ACHN (cell line): Measurements from ENCODE around the gene PCDH9.

ENCODE experiments used
- DNase-seq: peaks from one replicate; pipeline ENCODE4 v3.0.0-alpha.2; 2015
- in situ Hi-C: cut with HindIII; loops from 2 replicates; pipeline ENCODE4 v1.10.0; 2017; ENCODE audit warnings: low sequenced_read_pairs, low pct_ligation_motif_present, low pct_unique_long_range_greater_than_20kb

Gene PCDH9, protein sequence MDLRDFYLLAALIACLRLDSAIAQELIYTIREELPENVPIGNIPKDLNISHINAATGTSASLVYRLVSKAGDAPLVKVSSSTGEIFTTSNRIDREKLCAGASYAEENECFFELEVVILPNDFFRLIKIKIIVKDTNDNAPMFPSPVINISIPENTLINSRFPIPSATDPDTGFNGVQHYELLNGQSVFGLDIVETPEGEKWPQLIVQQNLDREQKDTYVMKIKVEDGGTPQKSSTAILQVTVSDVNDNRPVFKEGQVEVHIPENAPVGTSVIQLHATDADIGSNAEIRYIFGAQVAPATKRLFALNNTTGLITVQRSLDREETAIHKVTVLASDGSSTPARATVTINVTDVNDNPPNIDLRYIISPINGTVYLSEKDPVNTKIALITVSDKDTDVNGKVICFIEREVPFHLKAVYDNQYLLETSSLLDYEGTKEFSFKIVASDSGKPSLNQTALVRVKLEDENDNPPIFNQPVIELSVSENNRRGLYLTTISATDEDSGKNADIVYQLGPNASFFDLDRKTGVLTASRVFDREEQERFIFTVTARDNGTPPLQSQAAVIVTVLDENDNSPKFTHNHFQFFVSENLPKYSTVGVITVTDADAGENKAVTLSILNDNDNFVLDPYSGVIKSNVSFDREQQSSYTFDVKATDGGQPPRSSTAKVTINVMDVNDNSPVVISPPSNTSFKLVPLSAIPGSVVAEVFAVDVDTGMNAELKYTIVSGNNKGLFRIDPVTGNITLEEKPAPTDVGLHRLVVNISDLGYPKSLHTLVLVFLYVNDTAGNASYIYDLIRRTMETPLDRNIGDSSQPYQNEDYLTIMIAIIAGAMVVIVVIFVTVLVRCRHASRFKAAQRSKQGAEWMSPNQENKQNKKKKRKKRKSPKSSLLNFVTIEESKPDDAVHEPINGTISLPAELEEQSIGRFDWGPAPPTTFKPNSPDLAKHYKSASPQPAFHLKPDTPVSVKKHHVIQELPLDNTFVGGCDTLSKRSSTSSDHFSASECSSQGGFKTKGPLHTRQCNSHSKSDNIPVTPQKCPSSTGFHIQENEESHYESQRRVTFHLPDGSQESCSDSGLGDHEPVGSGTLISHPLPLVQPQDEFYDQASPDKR (N-terminal part only)

DNA sequence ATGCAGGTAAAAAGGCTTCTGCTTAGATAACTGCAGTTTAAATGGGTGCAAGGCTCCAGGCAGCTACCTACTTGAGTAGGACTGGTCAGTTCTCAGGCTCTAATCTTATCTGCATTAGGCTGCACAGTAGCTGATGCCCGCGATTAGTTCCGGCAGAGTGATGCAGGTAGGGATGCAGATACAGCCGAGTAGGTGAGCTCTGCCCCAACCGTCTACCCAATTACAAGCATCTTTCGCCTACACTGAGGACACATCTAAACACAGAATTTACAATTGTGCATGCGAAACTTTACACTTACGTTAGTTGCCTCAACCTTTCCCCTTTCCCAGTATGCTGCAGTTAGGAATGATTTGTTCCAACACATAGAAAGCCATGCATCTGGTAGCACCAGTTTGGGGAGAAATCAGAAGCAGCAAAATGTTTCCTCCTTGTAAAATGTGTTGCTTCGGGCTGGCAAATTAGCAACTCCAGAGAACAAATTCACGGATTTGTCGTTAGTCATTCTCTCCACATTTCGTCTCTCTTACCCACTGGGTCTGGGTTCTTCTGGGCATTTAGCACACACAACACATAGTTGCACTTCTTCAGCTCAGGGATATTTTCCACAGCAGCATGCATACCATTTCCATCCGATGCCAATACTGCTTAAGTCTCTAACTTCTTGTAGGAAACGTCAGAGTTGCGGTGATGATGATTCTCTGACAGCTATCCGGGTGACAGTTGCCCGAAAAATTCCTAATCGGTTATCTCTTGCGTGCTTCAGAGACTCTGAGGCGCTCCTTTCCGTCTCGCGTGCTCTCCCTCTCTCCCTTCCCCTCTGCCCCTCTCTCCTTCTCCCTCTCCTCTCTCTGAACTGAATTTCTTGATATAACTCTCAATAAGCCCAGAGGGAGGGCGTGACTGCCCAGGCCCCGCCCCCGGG, at the start of gene PCDH9:
Gene PCDH9, minus strand, starts transcription at position 856 of the 923 bp plus-strand sequence. CDS start 1,896 bp downstream, outside the sequence.
- DNase-seq: peak; percentile 6

DNA sequence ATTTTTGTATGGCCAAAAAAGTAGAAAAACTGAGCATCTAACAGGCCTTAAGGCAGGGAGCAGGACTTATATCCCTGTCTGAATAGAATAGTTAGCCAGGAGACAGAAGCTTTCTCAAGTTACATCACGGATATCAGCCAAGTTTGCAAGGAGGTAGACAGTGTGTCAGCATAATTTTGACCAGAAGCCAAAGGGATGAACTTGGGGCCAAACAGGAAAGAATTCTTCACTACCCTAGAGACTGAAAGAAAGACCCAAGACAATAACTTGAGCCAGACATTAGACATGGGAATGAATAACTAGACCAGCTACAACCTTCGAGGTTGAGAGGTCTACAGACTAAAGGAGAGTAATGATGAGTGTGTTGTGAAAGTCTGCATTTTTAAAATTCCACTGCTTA, 48.1 kb upstream of the PCDH9 start:
- in situ Hi-C loops: no loop called here
- DNase-seq: no peak

More for the DNA sequence above, at the start of gene PCDH9:
- in situ Hi-C loops: no loop called here

DNA sequence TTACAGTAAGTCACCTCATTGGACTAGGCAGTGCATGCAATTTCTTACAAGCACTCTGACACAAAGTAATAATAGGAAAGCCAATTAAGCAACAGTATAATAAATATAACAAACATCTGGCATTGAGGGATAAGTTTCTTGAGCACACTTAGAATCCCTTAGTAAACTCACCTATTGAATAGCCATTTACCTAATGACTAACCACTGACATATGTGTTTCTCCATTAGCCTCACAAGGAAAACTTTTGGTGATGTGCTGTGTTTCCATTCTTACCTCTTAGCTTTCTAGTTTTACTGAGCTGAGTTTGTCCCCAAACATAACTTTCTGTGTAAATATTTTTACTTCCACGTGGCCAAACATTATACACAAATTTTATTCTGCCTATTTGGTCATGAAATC, 47.4 kb upstream of the PCDH9 start:
- DNase-seq: no peak
- in situ Hi-C loops: no loop called here

DNA sequence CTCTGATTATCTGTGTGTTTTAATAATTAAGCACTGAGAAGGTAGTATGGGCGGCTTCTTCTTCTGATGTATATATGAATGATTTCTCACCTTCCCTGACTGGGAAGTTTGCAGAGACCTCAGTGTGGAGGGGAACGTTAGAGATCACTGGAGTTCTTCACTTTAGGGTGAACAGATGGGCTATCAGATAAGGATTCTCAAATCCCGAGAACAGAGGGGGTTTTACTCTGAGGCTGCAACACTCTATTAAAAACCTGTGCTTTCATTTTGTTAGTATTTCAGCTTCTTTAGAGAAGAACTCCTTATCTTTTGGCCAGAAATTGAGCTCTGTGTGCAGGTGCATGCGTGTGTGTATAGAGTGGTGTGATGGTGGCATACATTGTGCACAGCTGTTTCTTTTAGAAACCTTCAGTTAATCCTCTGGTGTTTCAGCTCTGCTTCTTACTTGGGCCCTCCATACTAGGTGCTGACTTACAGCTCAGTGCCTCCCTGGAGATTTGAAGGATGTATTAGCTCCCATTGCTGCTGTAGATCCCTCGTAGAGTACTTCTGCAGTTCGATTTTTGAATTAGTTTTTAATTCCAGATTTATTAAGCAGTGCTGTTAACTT, 45.3 kb upstream of the PCDH9 start:
- DNase-seq: no peak
- in situ Hi-C loops: no loop called here

DNA sequence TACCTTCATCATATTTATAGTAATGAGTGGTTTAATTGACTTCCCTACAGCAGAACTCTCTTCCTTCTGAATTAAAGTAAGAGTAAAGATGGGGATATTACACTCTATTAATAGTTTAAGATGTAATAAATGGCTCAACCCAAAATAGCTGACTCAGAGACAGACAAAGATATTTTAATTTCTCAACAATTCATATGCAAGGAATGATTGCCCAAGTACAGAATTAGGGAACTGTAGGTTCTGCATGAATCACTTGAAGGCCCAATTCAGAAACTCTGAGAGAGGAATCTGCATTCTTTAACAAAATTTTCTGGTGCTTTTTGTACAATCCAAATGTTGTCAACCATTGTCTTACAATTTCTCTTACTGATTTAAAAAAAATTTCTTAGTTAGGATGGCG, 42.9 kb upstream of the PCDH9 start:
- no peak for DNase-seq
- in situ Hi-C loops: no loop called here

DNA sequence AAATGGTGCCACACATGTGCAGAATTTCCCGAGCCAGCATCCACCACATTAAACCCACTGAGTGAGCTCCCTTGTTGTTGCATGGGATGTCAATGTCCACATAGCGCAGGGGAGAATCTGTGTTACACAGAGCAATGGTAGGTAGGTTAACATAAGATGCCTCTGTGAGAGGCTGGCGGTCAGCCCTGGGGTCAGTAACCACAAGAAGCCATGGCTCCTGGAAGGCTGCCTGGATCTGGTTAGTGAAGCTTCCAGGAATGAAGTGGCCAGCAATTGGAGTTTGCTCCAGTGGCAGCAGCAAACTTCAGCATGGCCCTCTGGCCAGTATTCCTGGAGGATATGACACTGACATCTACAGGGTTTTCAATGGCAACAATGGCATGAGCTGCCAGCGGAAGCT, 37.0 kb upstream of the PCDH9 start:
- in situ Hi-C loops: no loop called here

DNA sequence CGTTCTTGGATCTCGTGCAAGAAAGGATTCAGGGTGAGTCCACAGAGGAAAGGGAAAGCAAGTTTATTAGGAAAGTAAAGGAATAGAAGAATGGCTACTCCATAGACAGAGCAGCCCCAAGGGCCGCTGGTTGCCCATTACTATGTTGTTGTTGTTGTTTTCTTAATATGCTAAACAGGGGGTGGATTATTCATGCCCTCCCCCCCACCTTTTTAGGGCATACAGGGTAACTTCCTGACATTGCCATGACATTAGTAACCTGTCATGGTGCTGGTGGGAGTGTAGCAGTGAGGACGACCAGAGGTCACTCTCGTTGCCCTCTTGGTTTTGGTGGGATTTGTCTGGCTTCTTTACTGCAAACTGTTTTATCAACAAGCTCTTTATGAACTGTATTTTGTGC, 29.1 kb upstream of the PCDH9 start:
- no peak for DNase-seq
- in situ Hi-C loops: no loop called here

More for the DNA sequence above, 37.0 kb upstream of the PCDH9 start:
- DNase-seq: no peak

DNA sequence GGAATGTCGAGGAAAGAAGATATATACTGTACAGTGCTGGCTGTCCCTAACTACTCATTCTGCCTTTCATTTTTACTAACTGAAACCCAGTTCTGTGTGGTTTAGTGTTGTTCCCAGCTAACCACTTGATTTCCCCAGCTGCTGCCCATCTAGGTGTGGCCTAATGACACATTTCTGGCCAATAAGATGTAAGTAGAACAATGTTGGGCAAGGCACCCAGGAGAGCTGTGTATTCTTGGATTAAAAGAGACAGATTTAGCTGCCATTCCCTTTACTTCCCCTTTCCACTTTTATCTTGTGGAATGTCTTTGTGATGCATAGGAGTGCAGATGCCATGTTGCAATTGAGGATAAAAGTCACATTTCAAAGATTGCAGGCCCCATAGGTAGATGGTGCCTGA, 28.3 kb upstream of the PCDH9 start:
- no peak for DNase-seq
- in situ Hi-C loops: no loop called here

DNA sequence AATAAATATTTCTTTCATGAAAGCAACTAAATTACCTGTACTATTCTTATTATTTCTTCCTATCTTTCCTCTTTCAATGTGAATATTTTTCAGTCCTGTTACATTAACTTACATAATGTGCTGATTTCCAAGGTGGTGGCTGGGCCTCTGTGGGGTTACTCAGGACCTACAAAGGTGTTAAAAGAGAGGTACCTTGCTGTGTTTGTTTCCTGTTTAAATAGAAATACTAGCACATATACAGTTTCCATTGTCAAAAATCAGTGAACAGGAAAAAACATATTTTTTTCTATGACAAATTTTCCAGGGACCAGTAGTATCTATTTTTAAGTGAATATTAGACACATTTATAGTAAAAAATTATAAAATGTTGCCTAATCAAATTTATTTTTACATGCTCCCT, 8.7 kb upstream of the PCDH9 start:
- in situ Hi-C loops: no loop called here
- no peak for DNase-seq

DNA sequence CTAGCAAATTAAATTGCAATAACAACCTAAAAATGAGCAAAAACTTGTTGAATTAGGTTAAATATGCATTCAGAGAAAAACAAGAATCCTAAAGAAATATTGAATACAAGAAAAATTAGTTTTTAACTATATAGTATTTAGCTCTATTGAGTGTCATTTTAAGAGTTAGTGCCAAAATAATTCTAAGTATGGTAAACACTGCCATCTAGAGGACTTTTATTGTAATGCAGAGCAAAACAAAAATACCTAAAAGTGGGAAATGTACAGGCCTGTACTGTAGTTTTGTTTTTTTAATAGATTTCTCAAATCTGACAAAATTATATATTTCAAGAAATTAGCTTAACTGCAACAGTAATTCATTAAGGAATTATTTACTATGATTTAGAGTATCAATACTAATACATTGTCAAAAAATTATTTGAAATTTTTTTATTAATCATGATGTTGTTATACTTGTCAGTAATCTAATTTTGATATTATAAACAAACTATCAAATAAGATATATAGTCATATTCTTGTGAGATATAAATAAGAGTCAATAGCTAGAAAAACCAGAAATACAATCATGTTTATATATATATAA, 8.2 kb upstream of the PCDH9 start:
- peak; percentile 45 for DNase-seq
- in situ Hi-C loops: no loop called here

DNA sequence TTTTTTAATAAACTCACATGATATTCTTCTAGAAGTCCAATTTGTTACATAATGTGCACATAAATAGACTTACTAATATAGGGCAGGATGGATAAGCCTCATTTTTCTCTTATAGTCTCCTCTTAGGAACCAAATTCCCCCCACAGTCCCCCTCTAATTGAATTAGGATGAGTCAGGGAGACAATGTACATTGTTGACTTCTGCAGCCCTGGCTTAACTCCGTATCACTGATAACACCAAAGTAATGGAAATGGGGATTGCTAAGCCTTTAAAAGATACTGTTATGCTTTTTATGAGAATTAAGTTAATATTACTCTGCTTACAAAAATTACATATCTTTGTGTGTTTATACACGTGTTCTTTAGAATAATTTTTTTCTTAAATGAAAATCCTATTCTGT, 5.1 kb upstream of the PCDH9 start:
- no peak for DNase-seq
- in situ Hi-C loops: no loop called here

DNA sequence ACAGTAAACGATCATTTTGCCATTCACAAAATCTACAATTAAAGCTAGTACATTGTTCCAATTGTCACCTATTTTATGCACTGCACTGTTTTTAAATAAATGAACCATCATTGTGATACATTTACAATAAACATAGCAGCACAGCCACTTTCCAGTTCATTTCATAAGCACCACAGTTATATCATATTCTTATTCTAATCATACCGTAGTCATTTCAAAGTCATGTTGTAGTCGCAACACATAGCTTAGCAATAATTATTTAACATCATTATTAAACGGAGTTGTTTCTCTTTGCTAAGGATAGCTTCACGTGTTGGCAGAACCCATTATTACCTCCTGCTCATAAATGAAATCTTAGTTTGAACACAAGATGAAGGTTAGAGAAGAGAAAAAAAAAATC, 2.2 kb upstream of the PCDH9 start:
- in situ Hi-C loops: no loop called here
- DNase-seq: no peak

DNA sequence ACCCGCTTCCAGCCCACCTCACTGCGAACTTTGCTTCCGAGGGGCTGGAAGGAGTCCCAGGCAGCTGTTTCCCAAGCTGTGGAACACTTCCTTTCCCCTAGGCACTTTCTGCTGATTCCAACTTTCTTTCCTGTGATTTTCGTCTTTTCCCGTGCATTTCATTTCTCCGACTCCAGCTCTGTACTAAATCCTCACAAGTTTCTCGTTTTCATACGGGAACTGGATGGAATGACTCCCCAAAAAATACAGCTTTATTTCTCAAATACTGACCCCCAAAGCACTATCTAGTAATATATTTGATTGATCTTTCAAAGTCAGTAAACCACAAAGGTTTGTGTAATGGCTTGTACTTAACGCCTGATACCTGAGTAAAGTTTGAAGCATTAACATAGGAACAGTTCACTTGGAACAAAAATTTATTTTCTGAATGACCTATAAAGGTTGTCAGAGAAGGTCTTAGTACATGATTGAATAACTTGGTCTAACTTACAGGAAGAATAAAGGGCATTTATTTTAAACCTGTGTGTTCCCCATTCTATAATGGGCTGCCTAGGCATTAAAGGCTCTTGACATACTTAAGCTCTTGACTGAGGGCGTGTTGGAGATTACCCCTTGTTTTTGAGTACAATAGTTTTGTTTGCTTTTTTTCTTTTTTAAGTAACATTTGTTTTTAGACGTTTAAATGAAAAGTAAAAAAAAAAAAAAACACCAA, 1.3 kb upstream of the PCDH9 start:
- in situ Hi-C loops: no loop called here
- peak; percentile 6 for DNase-seq

DNA sequence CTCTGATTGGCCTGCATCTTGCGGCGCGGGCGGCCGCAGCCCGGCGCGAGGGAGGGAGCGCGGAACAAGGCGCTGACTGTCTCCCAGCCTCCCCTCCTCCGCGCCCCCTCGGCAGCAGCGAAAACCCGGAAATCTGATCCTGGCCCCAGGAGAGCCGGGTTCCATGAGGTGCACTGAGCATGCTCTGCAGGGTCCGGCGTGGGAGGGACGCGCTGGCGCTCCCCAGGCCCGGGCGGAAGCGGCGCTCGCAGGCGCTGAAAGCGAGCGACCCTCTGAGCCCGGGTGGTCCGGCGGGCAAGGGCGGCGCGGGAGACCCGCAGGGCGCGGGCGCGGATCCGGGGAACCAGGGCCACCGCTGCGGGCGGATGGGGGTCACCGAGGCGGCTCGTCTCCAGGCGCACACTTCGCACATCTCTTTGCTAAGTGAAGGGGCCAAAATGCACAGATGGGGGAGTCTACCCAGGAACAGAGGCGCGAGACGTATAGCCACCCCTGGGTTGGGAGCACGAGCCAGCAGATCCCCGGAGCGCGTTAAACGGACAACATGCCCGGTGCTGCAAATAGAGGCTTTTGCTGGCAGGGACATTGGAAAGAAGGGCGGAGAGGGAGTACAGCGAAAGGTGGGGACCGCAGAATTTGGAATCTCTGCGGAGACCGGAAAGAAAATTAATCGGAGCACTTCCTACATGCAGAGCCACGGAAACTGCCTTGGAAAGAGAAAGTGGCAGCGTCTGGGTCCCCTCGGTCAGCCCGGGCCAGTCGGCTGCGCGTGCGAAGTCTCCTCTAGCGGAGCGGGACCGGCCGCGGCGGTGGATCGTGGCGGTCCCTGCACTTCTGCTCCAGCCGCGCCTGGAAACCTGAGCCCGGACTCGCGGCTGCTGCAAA, 510 bp upstream of the PCDH9 start:
- peak; percentile 94 for DNase-seq
- in situ Hi-C loops: no loop called here

DNA sequence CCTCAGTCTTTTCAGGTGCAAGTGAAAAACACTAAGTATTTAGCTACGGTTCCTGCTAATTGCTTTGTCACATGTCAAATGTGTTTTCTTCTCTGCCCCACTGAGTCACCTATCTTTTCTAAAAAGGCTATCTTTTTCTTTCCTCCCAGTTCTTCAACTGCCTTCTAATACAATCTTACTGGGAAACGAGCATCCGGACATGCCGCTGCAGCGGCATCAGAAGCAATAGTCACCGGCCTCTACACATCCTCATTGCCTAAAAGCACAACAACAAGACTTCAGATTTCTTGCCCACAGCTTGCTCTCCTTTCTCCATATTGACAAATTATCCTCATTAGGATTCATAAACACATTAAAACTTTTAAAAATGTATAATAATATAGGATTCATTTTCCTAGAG, 1.2 kb downstream of the PCDH9 start:
- in situ Hi-C loops: no loop called here
- DNase-seq: peak; percentile 7

DNA sequence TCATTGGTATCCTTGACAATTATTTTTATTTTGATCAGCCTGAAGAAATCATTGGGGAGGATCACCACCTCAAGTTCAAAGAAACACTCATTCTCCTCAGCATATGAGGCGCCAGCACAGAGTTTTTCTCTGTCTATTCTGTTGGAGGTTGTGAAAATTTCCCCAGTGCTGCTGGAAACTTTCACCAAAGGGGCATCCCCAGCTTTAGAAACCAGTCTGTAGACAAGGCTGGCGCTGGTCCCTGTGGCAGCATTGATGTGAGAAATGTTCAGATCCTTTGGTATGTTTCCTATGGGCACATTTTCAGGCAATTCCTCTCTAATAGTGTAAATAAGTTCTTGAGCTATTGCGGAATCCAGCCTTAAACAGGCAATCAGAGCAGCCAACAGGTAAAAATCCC, 2.1 kb downstream of the PCDH9 start:
- DNase-seq: no peak
- in situ Hi-C loops: no loop called here
